Choroid plexus epithelial cell (primary cell): ENCODE data around the gene BRD9.
"Not testable (repeated sequence)": the region's sequence is repeated elsewhere in the genome, so short reads cannot be mapped to it uniquely, and the experiment has no call there.

Source experiments
- DNase-seq: peaks from one replicate; pipeline ENCODE4 v3.0.0-alpha.2; 2010; ENCODE audit warnings: low read depth
- H3K4me3 ChIP-seq: 2 replicates; pipeline ENCODE4 v1.5.1; 2011; ENCODE audit warnings: low read depth, mild to moderate bottlenecking, control low read depth, low read length, moderate library complexity
- CTCF ChIP-seq: conservative IDR thresholded peaks from 2 replicates; pipeline ENCODE4 v1.5.1; 2011; ENCODE audit warnings: low read depth, mild to moderate bottlenecking, control low read depth, inconsistent platforms, low read length, moderate library complexity

The BRD9 gene

DNA sequence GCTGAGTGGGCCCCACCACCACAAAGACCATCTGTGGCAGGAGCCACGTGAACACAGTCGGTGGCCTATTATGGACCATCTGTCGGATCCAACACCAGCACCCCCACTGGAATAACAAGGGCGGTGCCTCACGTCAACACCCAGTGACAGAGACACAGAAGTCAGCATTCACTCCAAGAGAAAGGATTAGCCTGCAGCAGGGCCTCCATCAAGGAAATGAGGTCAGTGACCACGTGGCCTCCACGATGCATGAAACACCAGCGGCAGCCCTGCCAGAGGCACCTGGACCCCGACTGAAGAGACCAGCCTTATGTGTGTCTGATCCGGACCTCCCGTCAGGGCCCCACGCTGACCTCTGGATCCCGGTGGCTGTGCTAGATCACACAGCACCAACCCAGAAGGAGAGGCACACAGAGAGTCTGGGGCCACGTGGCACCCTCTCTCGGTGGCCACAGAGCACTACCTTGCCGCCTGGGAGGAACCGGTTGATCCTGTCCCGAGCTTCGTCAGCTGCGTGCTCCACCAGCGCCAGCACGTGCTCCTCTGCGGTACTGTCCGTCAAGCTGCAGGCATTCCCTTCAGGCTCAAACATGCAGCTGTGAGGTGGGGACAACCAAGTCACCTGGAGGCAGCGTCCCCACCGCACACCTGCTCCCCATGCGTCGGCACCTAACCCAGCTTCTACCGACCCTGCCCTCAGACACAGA lies 9.0 kb downstream of the BRD9 start:
- no peak for DNase-seq
- no peak for TF ChIP-seq CTCF
- H3K4me3 ChIP-seq: no peak overlapping the region

GRCh38 chr5:882253-883183 lies 10.1 kb downstream of the BRD9 start:
- no peak for DNase-seq

GRCh38 chr5:881551-881935 lies 11.1 kb downstream of the BRD9 start:
- no peak for DNase-seq
- TF ChIP-seq CTCF: no peak
- no peak overlapping the region for H3K4me3 ChIP-seq

More at GRCh38 chr5:882253-883183, 10.1 kb downstream of the BRD9 start:
- TF ChIP-seq CTCF: no peak
- no peak overlapping the region for H3K4me3 ChIP-seq

GRCh38 chr5:880816-881550 lies 11.6 kb downstream of the BRD9 start:
- no peak for TF ChIP-seq CTCF
- H3K4me3 ChIP-seq: no peak overlapping the region
- no peak for DNase-seq

DNA sequence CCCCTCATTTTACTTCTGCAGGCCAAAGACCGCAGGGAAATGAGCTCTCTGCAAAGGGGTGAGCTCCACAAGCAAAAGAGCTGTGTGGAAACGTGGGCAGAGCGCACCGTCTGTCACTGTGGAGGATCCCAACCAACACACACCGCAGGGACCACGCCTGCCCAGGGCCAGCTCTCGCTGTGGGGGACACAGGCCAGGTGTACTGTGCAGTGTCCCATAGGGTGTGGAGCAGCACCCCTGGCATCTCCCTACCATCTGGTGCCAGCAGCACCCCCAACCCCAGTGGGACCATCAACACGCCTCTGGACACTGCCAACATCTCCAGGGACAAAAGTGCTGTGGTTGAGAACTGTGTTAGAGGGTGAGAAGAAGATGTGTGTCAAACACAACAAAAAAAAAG lies 13.9 kb downstream of the BRD9 start:
- DNase-seq, H3K4me3 ChIP-seq: not testable (repeated sequence)

DNA sequence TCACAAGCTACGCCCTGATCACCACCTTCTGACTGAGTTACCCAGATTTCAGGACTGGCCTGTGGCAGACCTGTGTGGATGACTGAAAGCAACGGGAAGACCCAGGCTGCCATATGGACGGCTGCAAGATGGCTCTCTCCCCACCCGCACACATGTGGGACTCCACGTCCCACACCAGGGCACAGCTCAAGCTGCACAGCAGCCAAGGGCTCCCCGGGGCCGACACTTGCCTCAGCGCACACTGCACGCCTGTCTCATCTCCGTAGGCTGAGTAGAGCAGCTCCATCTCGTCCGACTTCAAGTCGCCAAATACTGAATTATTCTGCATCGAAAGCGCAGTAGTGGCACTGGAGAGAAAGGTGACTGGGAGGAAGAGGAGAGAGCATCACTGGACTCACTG lies 14.5 kb downstream of the BRD9 start:
- no peak for TF ChIP-seq CTCF
- no peak for DNase-seq
- H3K4me3 ChIP-seq: no peak overlapping the region
